Measurements from ENCODE around the gene TRUB2. TPM values are rescaled to one million over a fixed set of nuclear protein-coding genes. Genes with fewer than 3 reads are reported as not detected.
"Not testable (repeated sequence)": the region's sequence is repeated elsewhere in the genome, so short reads cannot be mapped to it uniquely, and the experiment has no call there.

Gene TRUB2
- total RNA-seq, 1 donor from 2014 or later, result 8.3 TPM

GRCh38 chr9:128340691-128341434 is 18.6 kb upstream of the TRUB2 start:
- peaks cover 4% of the 10 kb centered on the region for H3K27me3 Mint-ChIP-seq (ENCODE audit: insufficient read depth, low read depth)
- Histone ChIP-seq H3K36me3 (no peaks in the 10 kb centered on the region), H2AFZ (replicated peaks) (peak overlapping the region; percentile 95), H3K4me1 (no peaks in the 10 kb centered on the region), H3K4me2 (peak overlapping the region; percentile 93), H3K4me3 (peak overlapping the region; percentile 95), H4K20me1 (ENCODE audit: low read depth) (peaks cover 18% of the 10 kb centered on the region), H3K27ac (no peak overlapping the region), H3K9ac (no peak overlapping the region), H3K79me2 (ENCODE audit: low read depth) (no peaks in the 10 kb centered on the region), H3K27me3 (peaks cover 9% of the 10 kb centered on the region), H3F3A (ENCODE audit: low read depth) (peaks cover 16% of the 10 kb centered on the region), H3K9me3 (ENCODE audit: low read depth) (no peaks in the 10 kb centered on the region)
- H3K4me3 Mint-ChIP-seq, result peak overlapping the region; percentile 96
- TF ChIP-seq EZH2 (IDR thresholded peaks at IDR 0.05) (peak; percentile 35), EZH2phosphoT487 (IDR thresholded peaks at IDR 0.05) (no peak), CTCF (IDR thresholded peaks at IDR 0.05) (no peak)
- peaks cover 8% of the 10 kb centered on the region for H3K36me3 Mint-ChIP-seq
- peak overlapping the region; percentile 81 for H3K27ac Mint-ChIP-seq
- no peaks in the 10 kb centered on the region for H3K9me3 Mint-ChIP-seq
- DNase-seq (ENCODE audit: low spot score), result peak; percentile 48
- H3K4me1 Mint-ChIP-seq, result peaks cover 5% of the 10 kb centered on the region

- DNase-seq (ENCODE audit: low spot score), result peak; percentile 94
- Mint-ChIP-seq H3K9me3 (no peaks in the 10 kb centered on the region), H3K4me3 (peak within 1 kb of the TSS; percentile 96), H3K4me1 (peaks cover 5% of the 10 kb centered on the region), H3K27ac (peak within 1 kb of the TSS; percentile 81), H3K27me3 (ENCODE audit: insufficient read depth, low read depth) (peaks cover 4% of the 10 kb centered on the region), H3K36me3 (peaks cover 8% of the 10 kb centered on the region)
- Histone ChIP-seq H4K20me1 (ENCODE audit: low read depth) (peaks cover 18% of the 10 kb centered on the region), H3K4me2 (peak within 1 kb of the TSS; percentile 93), H3F3A (ENCODE audit: low read depth) (peaks cover 16% of the 10 kb centered on the region), H3K79me2 (ENCODE audit: low read depth) (no peaks in the 10 kb centered on the region), H3K9me3 (ENCODE audit: low read depth) (no peaks in the 10 kb centered on the region), H3K27ac (no peak within 1 kb of the TSS), H2AFZ (replicated peaks) (peak within 1 kb of the TSS; percentile 95), H3K9ac (no peak within 1 kb of the TSS), H3K4me3 (peak within 1 kb of the TSS; percentile 95), H3K4me1 (no peaks in the 10 kb centered on the region), H3K27me3 (peaks cover 9% of the 10 kb centered on the region), H3K36me3 (no peaks in the 10 kb centered on the region)
- TF ChIP-seq EZH2 (IDR thresholded peaks at IDR 0.05), result no peak
- no peak for TF ChIP-seq EZH2phosphoT487 (IDR thresholded peaks at IDR 0.05)
- no peak for TF ChIP-seq CTCF (IDR thresholded peaks at IDR 0.05)
These were observed 17.8 kb upstream of the TRUB2 start, which contains the start of gene SLC27A4 for GRCh38 chr9:128339761-128340690. TSS of gene SLC27A4 (plus strand) at chr9:128340527. CDS start at chr9:128343133, 2,606 bp downstream.

- not testable (repeated sequence) for H3K36me3 ChIP-seq; H3K9me3 Mint-ChIP-seq; H3K4me3 ChIP-seq; H3K27ac Mint-ChIP-seq; H3K79me2 ChIP-seq (ENCODE audit: low read depth); H3K4me1 ChIP-seq; H3K36me3 Mint-ChIP-seq; H3K4me1 Mint-ChIP-seq; H3K9ac ChIP-seq; H3K27ac ChIP-seq; H3K27me3 Mint-ChIP-seq (ENCODE audit: insufficient read depth, low read depth); DNase-seq (ENCODE audit: low spot score); H2AFZ ChIP-seq (replicated peaks); H3K9me3 ChIP-seq (ENCODE audit: low read depth); H3K4me2 ChIP-seq; H3K27me3 ChIP-seq
- H3F3A ChIP-seq (ENCODE audit: low read depth), result peaks cover 16% of the 10 kb centered on the region
- H3K4me3 Mint-ChIP-seq, result peak overlapping the region; percentile 88
- H4K20me1 ChIP-seq (ENCODE audit: low read depth), result peaks cover 18% of the 10 kb centered on the region
These were observed 16.8 kb upstream of the TRUB2 start for GRCh38 chr9:128338852-128339614.
